Measurements from ENCODE around the gene SLC34A2.
A peak's percentile ranks its signal among the peaks of the same experiment; 100 is the strongest.
"Not testable (repeated sequence)": the region's sequence is repeated elsewhere in the genome, so short reads cannot be mapped to it uniquely, and the experiment has no call there.

The SLC34A2 gene

GRCh38 chr4:25654971-25655963 lies at the start of gene SLC34A2:
Gene SLC34A2 (plus strand): TSS chr4:25655851. CDS start chr4:25662501, 6,650 bp downstream.
- peak; percentile 36 for DNase-seq (ENCODE audit: low spot score)

- DNase-seq (ENCODE audit: low spot score): no peak
These were observed 47.0 kb upstream of the SLC34A2 start for GRCh38 chr4:25608644-25609043.

GRCh38 chr4:25609976-25610375 lies 45.7 kb upstream of the SLC34A2 start:
- DNase-seq (ENCODE audit: low spot score): no peak

- DNase-seq (ENCODE audit: low spot score): not testable (repeated sequence)
These were observed 42.0 kb upstream of the SLC34A2 start for GRCh38 chr4:25613613-25614012.

- no peak for DNase-seq (ENCODE audit: low spot score)
These were observed 40.8 kb upstream of the SLC34A2 start for GRCh38 chr4:25614807-25615206.

GRCh38 chr4:25621027-25621930 lies 34.4 kb upstream of the SLC34A2 start:
- DNase-seq (ENCODE audit: low spot score): no peak

GRCh38 chr4:25624616-25625015 lies 31.0 kb upstream of the SLC34A2 start:
- no peak for DNase-seq (ENCODE audit: low spot score)

- no peak for DNase-seq (ENCODE audit: low spot score)
These were observed 27.2 kb upstream of the SLC34A2 start for GRCh38 chr4:25628451-25628850.

- DNase-seq (ENCODE audit: low spot score): no peak
These were observed 23.5 kb upstream of the SLC34A2 start for GRCh38 chr4:25632135-25632534.

GRCh38 chr4:25633541-25633940 lies 22.1 kb upstream of the SLC34A2 start:
- DNase-seq (ENCODE audit: low spot score): no peak

GRCh38 chr4:25635501-25635900 lies 20.1 kb upstream of the SLC34A2 start:
- no peak for DNase-seq (ENCODE audit: low spot score)

GRCh38 chr4:25637581-25638220 lies 17.9 kb upstream of the SLC34A2 start:
- DNase-seq (ENCODE audit: low spot score): no peak

GRCh38 chr4:25638221-25638601 lies 17.4 kb upstream of the SLC34A2 start:
- DNase-seq (ENCODE audit: low spot score): no peak

GRCh38 chr4:25638806-25639205 lies 16.8 kb upstream of the SLC34A2 start:
- no peak for DNase-seq (ENCODE audit: low spot score)

- DNase-seq (ENCODE audit: low spot score): no peak
These were observed 5.3 kb upstream of the SLC34A2 start for GRCh38 chr4:25650311-25650710.

GRCh38 chr4:25651682-25652081 lies 4.0 kb upstream of the SLC34A2 start:
- no peak for DNase-seq (ENCODE audit: low spot score)

GRCh38 chr4:25654031-25654970 lies 1.4 kb upstream of the SLC34A2 start:
- DNase-seq (ENCODE audit: low spot score): no peak

GRCh38 chr4:25656031-25656430 lies 380 bp downstream of the SLC34A2 start:
- DNase-seq (ENCODE audit: low spot score): no peak

GRCh38 chr4:25658357-25658771 lies 2.7 kb downstream of the SLC34A2 start:
- no peak for DNase-seq (ENCODE audit: low spot score)

GRCh38 chr4:25658777-25659176 lies 3.1 kb downstream of the SLC34A2 start:
- no peak for DNase-seq (ENCODE audit: low spot score)

GRCh38 chr4:25661441-25661840 lies 5.8 kb downstream of the SLC34A2 start:
- DNase-seq (ENCODE audit: low spot score): not testable (repeated sequence)
